ENCODE results near the gene ADAMTS12.
"Not testable (repeated sequence)": the region's sequence is repeated elsewhere in the genome, so short reads cannot be mapped to it uniquely, and the experiment has no call there.

Gene ADAMTS12

DNA sequence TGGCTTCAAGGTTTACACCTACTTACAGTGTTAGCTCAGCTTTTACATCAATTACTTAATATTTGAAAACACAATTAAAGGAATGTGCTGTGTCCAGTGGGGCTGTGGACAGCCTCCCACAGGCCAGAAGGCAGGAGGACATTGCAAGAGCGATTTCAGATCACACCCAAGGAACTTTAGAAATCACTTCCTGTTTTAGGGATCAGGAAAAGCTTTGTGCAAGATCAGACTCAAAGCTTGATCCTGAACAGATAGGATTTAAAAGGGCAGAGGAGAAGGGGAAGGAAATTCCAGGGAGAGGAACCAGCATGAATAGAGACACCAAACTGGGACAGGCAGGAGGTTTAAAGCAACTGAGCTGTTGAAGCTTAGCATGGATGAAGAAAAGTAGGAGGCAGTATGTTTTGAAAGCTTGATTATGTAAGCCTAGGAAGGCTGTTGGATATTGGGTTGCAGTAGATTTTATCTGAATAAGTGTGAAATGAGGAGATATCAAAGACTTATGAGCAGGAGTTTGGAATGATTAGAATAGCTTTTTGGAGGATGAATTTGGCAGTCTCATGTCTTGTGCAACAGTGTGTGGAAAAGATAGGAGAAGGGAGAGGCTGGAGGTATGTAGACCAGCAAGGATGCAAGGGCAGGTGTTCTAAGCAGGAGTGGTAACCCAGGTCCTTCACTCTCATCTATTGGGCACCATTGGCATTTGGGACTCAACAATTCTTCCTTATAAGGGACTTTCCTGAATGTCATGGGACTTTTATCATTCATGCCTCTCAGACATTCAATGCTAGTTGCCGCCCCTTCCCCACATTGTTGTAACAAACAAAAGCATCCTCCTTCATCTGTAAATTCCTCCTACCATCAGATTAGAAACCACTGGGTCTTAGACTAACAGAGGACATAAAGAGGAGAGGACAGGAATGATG, 327.5 kb downstream of the ADAMTS12 start:
- DNase-seq = no peak

DNA sequence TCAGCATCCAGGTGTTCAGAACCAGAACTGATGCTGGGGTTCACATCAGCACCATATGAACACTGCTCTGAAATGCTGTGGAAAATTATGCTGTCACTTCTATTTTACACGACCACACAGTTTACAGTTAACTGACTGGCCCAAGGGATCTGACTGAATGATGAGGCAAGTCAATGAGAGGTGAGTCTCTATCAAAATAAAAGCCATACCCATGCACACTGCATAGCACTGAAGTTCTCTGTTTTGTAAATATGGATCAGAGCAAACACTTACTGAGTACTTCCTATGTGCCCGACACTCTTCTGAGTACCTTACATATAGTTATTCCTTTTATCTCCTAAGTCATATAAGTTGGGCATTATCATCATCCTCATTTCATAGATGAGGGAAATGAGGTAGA, 328.3 kb downstream of the ADAMTS12 start:
- no peak for DNase-seq

DNA sequence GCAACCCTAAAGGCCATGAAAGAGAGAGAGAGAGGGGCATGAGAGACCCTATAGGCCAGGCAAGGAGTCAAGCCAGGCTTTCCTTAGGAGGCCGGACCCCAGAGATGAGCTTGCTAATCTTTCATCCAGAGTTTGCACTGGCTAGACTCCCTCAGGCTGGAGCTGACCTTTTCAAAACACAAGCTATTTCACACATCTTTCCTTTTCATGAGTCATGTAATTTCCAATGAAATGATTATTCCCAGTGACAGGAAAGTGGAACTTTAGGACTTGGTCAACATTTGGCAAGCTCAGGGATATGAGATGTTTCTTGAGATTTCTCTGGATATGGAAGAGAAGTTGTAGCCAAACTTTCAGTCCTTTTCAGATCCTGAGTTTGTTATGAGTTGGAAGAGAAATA, 333.3 kb downstream of the ADAMTS12 start:
- DNase-seq = no peak

DNA sequence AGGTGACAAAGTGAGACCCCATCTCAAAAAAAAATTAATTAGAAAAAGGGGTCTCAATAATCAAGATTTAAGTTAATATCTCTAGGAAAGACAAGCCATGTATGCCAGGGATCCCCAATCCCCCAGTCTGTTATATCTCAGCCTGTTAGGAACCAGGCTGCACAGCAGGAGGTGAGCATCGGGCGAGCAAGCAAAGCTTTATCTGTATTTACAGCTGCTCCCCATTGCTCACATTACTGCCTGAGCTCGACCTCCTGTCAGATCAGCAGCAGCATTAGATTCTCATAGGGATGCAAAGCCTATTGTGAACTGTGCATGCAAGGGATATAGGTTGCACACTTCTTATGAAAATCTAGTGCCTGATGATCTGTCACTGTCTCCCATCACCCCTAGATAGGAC, 334.2 kb downstream of the ADAMTS12 start:
- DNase-seq = no peak

DNA sequence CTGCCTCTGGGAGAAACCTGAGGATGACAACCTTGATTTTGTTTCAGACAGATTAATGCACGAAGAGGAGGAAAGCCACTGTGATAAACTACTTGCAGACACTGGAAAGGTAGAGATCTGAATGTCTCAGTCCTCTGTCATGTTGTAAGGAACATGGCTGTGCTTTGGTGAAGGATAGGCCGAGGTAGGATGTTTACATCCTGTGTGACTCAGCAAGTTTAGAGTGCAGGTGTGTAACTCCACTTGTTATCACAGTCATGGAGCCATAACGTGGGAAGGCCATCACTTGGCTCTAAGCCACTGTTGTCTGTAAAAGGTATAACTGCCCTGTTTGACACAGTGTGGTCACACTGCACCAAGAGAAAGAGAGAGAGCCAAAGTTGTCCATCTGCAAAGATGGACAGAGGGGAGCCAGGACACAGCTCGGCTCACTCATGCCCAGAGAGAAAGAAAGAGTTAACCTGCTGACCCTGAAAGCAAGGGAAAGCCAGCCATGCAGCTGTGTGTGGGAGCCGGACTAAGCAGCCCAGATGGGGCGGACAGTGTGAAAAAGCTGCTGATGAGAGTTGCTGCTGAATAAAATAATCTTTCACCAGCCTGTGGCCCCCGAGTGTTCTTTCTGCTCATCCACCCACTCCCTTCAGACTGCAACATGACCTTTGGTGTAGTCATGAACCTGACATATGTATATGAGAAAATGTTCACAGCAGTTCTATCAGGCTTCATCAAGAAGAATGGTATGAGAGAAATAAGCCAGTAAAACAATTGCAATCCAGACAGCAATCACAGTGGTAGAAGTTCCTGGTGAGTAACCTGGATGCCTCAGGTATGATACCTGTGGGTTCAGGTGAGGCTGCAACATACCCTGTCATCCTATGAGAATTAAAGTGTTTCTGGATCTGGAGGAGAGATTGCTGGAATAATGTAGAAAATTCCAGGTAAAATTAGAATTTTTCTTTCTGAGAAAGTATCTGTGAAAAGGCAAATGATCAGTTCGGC, 335.2 kb downstream of the ADAMTS12 start:
- DNase-seq = no peak

DNA sequence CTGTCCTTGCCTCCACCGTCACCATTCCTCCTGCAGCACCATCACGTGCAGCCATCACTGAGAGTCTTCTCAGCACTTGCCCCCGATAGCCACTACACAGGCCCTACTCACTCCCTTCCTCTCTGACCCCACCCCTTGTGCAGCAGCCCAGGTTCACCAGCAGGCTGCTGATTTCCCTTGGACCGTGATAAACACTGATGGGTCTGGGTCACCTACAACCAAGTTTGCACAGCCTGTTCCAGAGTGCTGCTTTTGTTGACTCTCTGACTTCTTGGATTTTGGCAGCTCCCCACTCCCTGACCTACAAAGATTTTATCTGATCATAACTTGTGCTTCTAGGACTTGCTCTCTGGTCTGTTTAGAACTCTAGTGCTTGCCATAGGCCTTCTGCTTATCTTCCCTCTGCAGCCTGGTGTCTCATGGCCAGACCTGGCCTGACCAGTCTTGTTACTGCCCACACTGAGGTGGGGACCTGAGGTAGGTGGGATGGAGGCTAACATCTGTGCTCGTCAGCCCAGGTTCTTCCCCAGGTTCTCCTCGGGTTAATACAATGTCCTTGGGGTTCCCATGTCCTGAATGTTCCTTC, 341.7 kb downstream of the ADAMTS12 start:
- no peak for DNase-seq

DNA sequence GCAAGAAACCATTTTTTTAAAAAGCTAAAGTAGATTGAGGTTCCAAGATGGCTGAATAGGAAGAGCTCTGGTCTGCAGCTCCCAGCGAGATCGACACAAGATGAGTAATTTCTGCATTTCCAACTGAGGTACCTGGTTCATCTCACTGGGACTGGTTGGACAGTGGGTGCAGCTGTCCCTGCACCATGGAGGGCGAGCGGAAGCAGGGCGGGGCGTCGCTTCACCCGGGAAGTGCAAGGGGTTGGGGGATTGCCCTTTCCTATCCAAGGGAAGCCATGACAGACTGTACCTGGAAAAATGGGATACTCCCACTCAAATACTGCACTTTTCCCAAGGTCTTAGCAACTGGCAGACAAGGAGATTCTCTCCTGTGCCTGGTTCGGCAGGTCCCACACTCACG, 352.0 kb downstream of the ADAMTS12 start:
- not testable (repeated sequence) for DNase-seq

DNA sequence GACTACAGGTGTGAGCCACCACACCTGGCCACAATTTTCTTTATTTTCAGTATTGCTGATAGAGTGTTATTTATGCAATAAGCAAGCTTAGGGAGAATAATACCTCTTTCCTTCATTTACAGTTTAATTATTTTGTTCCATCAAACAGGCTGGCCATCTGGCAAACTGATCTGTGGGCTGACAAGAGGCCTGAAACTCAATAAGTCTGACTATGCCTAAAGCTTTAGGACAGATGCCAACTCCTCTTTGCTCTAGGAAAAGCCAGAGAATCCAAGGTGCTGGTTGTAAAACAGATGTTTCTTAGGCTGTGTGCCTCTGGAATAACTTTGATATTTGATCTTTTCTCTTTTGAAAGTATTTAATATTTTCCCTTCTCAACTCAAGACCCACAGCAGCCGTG, 352.6 kb downstream of the ADAMTS12 start:
- DNase-seq = no peak

DNA sequence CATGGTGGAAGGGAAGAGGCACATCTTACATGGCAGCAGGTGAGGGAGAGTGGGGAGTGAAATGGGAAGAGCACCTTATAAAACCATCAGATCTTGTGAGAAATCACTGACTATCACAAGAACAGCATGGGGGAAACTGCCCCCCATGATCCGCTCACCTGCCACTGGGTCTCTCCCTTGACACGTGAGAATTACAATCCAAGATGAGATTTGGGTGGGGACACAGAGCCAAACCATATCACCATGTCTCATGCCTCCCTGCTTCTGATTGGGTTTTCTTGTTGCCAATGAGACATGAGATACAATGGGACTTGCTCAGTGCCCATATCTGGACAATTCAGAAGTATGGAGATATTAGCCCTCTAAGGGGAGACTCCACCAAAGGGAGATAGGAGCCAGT, 353.6 kb downstream of the ADAMTS12 start:
- DNase-seq = no peak

DNA sequence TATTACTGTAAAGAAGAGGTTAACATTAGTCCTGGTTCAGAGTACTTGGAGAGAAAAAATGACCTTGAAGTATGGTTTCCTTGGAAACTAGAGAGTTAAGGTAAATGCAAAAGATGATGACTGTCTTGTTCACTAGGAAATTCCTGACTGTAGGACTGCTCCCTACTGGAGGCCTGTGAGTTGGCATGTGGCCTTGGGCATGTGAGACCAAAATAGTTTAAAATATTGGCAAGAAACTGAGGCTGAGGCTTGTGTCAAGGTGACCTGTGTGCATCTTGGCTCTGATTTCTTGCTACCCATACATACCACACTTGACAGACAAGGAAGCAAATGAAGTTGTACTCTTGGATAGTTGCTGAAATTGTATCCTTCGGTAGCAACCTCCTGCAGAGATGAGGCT, 354.6 kb downstream of the ADAMTS12 start:
- DNase-seq = no peak

DNA sequence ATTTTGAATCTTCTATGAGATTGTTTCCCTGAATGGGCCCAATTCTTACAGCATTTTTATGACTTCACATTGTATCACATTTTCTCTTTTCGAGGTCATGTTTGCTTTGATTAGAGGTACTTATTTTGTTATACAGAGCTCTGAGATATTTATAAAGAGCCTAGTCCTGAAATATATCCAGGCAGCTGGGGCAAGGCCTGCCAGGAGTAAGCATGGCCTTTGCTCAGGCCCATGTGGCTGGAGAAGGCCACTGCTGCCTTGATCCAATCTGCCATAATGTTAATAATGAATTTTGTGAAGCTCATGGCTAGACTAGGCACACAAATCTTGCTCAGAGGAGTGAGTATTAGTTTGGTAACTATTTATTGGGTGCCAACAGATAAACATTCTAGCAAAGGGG, 355.0 kb downstream of the ADAMTS12 start:
- DNase-seq = no peak

DNA sequence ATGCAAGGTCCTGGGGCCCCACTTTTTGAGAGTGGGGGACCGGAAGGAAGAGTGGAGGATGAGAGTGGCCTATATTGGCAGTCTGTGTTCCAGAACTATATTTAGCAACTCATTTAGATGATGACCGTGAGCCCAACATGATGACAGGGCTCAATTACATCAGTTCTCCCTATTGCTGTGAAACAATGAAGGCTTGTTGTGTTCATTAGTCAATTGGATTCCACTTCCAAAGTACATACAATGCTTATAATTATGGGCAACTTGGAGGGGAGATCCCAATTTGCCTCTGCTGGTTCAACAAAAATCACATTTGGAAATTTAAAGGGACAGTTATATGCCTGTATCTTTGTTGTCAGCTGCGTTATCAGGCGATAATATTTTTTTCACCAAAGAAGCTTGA, 360.0 kb downstream of the ADAMTS12 start:
- no peak for DNase-seq

DNA sequence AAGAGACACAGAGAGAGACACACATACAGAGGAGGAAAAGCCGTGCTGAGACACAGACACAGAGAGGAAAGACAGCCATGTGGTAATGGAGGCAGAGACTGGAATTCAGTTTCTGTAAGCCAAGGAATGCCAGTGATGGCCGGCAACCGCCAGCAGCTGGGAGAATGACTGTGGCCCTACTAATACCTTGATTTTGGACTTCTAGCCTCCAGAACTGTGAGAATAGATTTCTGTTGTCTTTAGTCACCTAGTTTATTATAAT, 360.8 kb downstream of the ADAMTS12 start:
- DNase-seq = no peak

DNA sequence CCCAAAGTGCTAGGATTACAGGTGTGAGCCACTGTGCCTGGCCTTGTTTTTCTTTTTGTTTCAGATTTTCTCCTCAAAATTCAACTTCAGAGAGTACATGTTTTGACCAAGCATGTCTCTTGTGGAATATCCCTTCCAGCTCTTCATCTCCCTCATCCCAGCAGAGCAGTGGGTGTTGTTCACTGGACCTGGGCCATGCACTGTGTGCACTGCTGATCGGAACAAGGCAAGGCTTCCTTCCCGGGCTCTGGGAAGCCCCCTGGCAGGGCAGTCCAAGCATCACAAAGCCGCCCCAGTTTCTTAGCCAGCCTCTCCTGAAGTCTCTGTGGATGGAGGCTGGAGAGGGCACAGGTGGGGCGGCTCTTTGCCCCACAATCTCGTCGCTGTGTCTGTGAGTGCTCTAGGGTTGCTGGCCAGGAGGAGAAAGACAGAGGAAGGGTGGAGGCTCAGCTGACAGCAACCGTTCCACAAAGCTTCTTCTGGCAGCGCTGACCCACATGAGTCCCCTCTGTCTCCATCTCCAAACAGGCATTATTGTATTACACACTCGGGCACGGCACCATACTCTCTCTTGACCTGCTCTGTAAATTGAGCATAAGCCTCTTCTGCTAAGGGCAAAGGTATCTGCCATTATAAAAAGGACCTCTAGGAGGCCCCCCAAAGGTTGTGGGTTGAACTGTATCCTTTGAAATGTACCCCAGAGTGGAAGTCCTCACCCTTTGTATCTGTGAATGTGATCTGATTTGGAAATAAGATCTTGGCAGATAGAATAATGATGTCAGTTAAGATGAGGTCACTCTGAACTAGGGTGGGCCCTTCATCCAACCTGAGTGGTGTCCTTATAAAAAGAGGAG, 361.4 kb downstream of the ADAMTS12 start:
- DNase-seq = peak; percentile 1

DNA sequence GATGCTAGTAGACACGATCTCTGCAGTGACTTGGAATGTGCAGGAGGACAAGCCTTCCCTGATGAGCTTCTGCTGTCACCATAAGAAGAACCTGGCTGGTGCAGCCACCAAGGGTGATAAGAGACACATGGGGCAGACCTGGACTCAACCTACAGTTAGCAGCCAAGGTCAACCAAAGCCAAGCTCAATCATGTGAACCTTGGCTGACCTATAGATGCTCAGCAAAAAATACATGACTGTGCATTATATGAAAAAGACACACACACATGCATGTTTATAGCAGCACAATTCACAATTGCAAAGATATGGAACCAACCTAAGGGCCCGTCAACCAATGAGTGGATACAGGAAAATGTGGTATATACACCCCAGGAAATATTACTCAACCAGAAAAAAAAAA, 364.1 kb downstream of the ADAMTS12 start:
- DNase-seq = no peak

DNA sequence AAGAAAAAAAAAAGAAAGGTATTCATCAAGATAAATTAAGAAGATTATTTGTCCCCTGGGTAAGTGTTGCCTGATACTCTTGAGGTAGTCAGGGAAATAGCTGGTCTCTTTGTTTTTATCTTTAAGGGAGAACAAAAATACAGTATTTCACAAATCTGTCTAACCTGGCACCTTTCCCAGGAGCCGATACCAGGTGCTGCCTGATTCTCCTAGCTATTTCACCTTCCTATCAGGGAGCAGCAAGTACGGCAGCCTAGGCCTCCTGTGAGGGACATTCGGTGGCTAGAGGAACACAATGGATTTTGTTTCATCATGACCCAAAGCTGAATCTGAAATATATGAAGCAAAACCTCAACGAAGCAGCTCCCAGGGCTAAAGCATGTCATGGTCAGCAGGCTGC, 365.0 kb downstream of the ADAMTS12 start:
- DNase-seq = no peak

DNA sequence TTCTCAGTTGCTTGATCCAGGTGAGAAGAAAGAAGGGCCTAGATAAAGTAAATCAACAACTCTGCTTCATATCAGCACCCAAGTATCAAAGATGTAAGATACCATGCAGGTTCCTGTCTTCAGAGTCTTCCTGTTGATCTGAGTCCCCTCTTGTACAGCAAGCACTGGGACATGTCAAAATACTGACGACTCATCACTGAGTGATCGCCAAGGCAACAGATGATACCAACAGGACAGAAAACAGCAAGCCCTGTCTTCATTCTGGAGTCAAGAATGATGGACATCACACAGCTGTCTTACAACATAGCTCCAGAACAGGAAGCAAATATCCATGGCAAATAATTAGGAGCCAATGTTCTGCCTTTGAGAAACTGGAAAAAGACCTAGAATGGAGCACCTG, 367.3 kb downstream of the ADAMTS12 start:
- no peak for DNase-seq

DNA sequence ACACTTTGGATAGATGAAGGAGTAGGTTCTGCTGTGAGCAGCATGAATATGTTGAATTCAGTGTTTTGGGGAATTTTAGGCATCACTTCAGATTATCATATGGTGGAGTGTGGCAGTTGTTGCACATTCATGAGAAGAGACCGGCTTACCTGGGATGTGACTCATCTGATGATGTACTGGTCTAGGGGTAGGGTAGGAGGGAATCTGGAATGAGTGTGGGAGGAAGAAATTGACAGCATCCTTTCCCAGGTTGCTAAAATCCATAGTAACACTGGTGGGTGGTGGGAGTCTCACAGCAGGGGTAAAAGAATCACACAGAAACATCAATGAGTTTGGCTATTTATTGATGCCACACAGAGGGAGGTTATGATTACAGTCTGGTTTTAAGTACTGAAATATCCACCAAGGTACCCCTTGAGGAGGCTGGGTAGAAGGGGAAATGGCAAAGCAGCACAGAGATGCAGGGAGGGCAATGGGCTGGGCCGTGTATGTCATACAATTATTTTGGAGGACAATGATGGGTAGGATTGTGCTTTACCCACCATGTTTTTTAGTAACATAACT, 368.5 kb downstream of the ADAMTS12 start:
- no peak for DNase-seq

DNA sequence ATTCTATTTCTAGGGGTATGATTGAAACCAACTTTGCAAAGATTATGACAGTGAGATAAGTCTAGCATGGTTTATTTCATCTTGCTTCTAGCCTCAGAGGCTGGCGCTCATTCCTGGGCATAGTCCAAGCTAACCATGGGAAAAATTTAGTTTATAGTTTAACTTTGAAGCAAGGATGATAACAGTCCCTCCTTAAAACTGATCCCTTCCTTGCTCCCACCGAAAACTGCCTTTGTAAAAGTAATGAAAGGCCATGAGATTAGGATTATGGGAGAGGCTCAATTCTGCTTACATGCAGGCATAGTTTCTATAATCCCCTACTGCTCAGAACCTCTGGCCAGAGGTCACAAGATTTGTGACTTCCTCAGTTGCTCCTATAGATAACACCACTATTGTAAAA, 375.4 kb downstream of the ADAMTS12 start:
- no peak for DNase-seq

DNA sequence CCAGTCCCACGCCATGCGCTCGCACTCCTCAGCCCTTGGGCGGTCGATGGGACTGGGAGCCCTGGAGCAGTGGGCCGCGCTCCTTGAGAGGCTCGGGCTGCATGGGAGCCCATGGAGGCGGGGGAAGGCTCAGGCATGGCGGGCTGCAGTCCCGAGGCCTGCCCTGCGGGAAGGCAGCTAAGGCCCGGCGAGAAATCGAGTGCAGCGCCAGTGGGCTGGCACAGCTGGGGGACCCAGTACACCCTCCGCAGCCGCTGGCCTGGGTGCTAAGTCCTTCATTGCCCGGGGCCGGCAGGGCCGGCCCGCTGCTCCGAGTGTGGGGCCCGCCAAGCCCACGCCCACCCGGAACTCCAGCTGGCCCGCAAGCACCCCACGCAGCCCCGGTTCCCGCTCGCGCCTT, 376.4 kb downstream of the ADAMTS12 start:
- not testable (repeated sequence) for DNase-seq

DNA sequence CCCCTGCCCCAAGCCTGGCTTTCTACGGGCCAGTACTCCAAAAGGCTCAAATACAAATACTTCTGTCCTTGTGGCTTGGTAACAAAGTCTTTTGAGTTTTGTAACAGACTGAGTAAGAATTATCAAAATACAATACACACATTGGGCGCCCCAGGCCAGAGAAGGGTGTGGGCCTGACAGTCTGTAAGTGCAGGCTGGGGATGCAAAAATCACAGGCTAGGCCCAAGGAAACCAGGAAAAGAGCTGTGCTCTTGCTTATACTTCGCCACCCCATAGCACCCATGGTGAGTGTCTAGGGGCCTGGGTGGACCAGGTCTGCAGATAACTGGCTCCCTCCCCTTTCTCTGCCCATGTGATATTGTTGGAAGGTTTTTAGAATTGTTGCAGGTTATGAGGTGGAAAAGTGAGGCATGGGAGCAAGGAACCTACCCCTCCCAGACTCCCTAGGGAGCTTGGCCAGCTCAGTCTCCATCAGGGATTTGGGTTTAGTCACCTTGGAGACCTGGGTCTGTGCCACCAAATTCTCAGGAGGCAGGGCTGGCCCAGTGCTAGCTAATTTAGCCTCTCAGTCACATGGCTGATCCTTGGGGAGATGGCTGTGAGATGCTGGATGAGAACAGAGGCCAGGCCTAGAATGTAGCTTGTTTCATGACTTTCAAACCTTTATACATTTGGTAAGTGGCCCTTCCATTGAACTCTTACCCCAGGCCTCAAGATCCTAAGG, 378.2 kb downstream of the ADAMTS12 start:
- no peak for DNase-seq

DNA sequence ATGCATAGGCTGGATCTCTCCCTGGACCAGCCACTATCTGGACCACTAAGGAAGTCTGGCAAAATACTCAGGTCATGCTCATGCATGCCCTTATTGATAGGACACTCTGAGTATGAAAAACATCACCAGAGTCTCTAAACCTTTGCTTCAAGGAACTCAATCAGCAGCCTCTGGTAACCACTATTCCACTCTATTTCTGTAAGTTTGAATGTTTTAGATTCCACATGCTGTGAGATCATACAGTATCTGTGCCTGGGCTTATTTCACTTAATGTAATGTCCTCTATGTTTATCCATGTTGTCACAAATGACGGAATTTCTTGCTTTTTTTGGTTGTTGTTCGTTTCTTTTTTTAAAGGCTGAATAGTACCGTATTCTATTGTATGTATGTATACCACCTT, 382.8 kb downstream of the ADAMTS12 start:
- DNase-seq = no peak

Measured in NCI-H82 (cell line).